GM21825 (cell line): ENCODE data around the gene TSPO.

Experiments
- ATAC-seq: cut with Tn5 transposase; IDR thresholded peaks from one replicate; pipeline ENCODE4 v1.9.1; 2021; ENCODE audit warnings: mild to moderate bottlenecking, moderate library complexity; ENCODE audit not compliant: unreplicated experiment

Gene TSPO

GRCh38 chr22:43199541-43199940, 48.2 kb downstream of the TSPO start:
- ATAC-seq: no peak

- ATAC-seq: no peak
These were observed 48.7 kb downstream of the TSPO start for GRCh38 chr22:43200031-43200430.

GRCh38 chr22:43200555-43200954, 49.2 kb downstream of the TSPO start:
- ATAC-seq: no peak

- ATAC-seq: no peak
These were observed 50.3 kb downstream of the TSPO start for GRCh38 chr22:43201486-43202219.

GRCh38 chr22:43202326-43202725, 51.0 kb downstream of the TSPO start:
- no peak for ATAC-seq

GRCh38 chr22:43202756-43203410, 51.5 kb downstream of the TSPO start:
- no peak for ATAC-seq

- ATAC-seq: no peak
These were observed 52.2 kb downstream of the TSPO start for GRCh38 chr22:43203471-43203981.

- ATAC-seq: no peak
These were observed 53.9 kb downstream of the TSPO start for GRCh38 chr22:43205261-43205691.

GRCh38 chr22:43205748-43206508, 54.6 kb downstream of the TSPO start:
- ATAC-seq: no peak

GRCh38 chr22:43206509-43207161, 55.3 kb downstream of the TSPO start:
- no peak for ATAC-seq

GRCh38 chr22:43207386-43207785, 56.0 kb downstream of the TSPO start:
- no peak for ATAC-seq

GRCh38 chr22:43207849-43208702, 56.7 kb downstream of the TSPO start:
- ATAC-seq: no peak

- ATAC-seq: no peak
These were observed 57.6 kb downstream of the TSPO start for GRCh38 chr22:43208703-43209522.

- no peak for ATAC-seq
These were observed 58.1 kb downstream of the TSPO start for GRCh38 chr22:43209523-43209890.

- ATAC-seq: no peak
These were observed 58.6 kb downstream of the TSPO start for GRCh38 chr22:43209971-43210370.

GRCh38 chr22:43210631-43211515, 59.5 kb downstream of the TSPO start:
- no peak for ATAC-seq

- no peak for ATAC-seq
These were observed 60.6 kb downstream of the TSPO start for GRCh38 chr22:43211941-43212433.

GRCh38 chr22:43212434-43212952, 61.1 kb downstream of the TSPO start:
- no peak for ATAC-seq
